Lung (tissue), 12 donors: ENCODE data around the gene IL16. TPM values are rescaled to one million over a fixed set of nuclear protein-coding genes. Genes with fewer than 3 reads are reported as not detected.
A peak's percentile ranks its signal among the peaks of the same experiment; 100 is the strongest.

Experiments
- ATAC-seq: fragments of 200-7000 bp; cut with Tn5 transposase; one replicate; pipeline ENCODE4 v1.9.1; 2020; ENCODE audit warnings: moderate number of reproducible peaks; ENCODE audit not compliant: insufficient read depth, low FRiP score
- DNase-seq, 3 donors: peaks; one replicate each; pipeline ENCODE4 v3.0.0-alpha.2; 2013 to 2017
- H3K27ac ChIP-seq, 2 donors: one replicate each; pipeline ENCODE4 v1.5.1; 2013; ENCODE audit warnings: mild to moderate bottlenecking in 2 of 2, moderate library complexity in 2 of 2, control low read depth in 1 of 2, inconsistent platforms in 1 of 2, low read depth in 1 of 2, low read length in 1 of 2
- H3K27me3 ChIP-seq, 3 donors: one replicate each; pipeline ENCODE4 v1.5.1; 2013; ENCODE audit warnings: low read length in 2 of 3; ENCODE audit not compliant: control insufficient read depth in 3 of 3, insufficient read depth in 3 of 3
- H3K36me3 ChIP-seq, 4 donors: one replicate each; pipeline ENCODE4 v1.5.1; 2013; ENCODE audit warnings: low read length in 4 of 4, mild to moderate bottlenecking in 1 of 4, moderate library complexity in 1 of 4; ENCODE audit not compliant: control insufficient read depth in 4 of 4, insufficient read depth in 4 of 4
- H3K4me1 ChIP-seq, 5 donors: one replicate each; pipeline ENCODE4 v1.5.1; 2013; ENCODE audit warnings: low read length in 5 of 5, mild to moderate bottlenecking in 2 of 5, moderate library complexity in 1 of 5; ENCODE audit not compliant: control insufficient read depth in 5 of 5, insufficient read depth in 5 of 5
- H3K4me3 ChIP-seq: one replicate; pipeline ENCODE4 v1.5.1; 2013; ENCODE audit warnings: mild to moderate bottlenecking, control low read depth, moderate library complexity
- H3K9ac ChIP-seq, 2 donors: one replicate each; pipeline ENCODE4 v1.5.1; 2013; ENCODE audit warnings: low read length in 2 of 2, control low read depth in 1 of 2; ENCODE audit not compliant: insufficient read depth in 1 of 2
- H3K9me3 ChIP-seq, 4 donors: one replicate each; pipeline ENCODE4 v1.5.1; 2013; ENCODE audit warnings: low read length in 3 of 4, mild to moderate bottlenecking in 1 of 4, moderate library complexity in 1 of 4; ENCODE audit not compliant: control insufficient read depth in 4 of 4, insufficient read depth in 3 of 4
- WGBS, 2 donors: extraction: QIAGEN DNeasy Blood & Tissue Kit; methylation state at CpG; one replicate each; pipeline ENCODE4 v1.1.7; 2013; 5-methylcytosine and 5-hydroxymethylcytosine counted together
- polyA plus RNA-seq, 2 donors: library from polyadenylated mRNA; stranded (reverse); fragments of 200-250 nt; gene quantifications; one replicate each; pipeline ENCODE4 v1.2.1, GENCODE V29; 2013
- total RNA-seq, 2 donors: library from RNA; depleted of rRNA in 1 of 2; stranded (reverse); fragments of >200 nt in 1 of 2; gene quantifications; one replicate each; pipeline ENCODE4 v1.2.1, GENCODE V29; 2014 to 2021
- TF ChIP-seq, protein P1 (sequence below): IDR thresholded peaks from 2 replicates; pipeline ENCODE4 v1.5.1; 2012; ENCODE audit warnings: mild to moderate bottlenecking; ENCODE audit errors: control extremely low read depth, extremely low read depth
- donor health status: control.
- donor health status: control.
- donor health status: Bipolar disorder and iron deficiency.
- donor health status: healthy.
- donor health status: DM: yes; HTN: yes; CAD: no.

The IL16 gene
- total and polyA plus RNA-seq, 4 donors: 18.8 to 45.4 (median 24.4) TPM

DNA sequence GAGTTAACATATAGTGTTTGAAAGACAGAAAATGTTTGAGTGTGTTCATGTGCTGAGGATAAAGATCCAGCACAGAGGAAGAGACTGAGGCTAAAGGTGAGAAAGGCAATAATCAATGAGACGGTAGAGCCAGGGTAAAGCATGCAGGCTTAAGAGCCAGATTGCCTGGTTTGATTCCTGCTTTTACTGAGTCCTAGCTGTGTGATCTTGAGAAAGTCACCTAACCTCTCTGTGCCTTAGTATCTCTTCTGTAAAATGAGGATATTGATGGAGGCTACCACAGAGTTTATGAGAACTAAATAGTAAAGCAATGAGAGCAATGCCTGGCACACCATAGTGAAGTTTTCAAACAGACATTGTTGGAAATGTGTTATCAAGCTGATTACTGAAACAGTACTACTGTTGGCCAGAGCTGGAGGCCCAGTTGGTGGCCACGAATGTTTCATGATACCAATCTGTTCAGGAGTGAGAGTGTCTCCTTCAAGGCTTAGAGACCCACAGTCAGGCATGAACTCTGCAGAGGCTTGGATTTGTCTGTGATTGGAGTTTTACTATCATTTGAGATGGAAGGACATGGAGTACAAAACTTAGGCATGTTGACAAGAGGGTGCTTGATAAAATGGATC lies 26.8 kb downstream of the IL16 start:
- no peak overlapping the region for H3K27ac ChIP-seq
- 85 to 89% methylated on average over 2 of the region's 2 CpGs for WGBS, 2 donors
- TF ChIP-seq, protein P1, sequence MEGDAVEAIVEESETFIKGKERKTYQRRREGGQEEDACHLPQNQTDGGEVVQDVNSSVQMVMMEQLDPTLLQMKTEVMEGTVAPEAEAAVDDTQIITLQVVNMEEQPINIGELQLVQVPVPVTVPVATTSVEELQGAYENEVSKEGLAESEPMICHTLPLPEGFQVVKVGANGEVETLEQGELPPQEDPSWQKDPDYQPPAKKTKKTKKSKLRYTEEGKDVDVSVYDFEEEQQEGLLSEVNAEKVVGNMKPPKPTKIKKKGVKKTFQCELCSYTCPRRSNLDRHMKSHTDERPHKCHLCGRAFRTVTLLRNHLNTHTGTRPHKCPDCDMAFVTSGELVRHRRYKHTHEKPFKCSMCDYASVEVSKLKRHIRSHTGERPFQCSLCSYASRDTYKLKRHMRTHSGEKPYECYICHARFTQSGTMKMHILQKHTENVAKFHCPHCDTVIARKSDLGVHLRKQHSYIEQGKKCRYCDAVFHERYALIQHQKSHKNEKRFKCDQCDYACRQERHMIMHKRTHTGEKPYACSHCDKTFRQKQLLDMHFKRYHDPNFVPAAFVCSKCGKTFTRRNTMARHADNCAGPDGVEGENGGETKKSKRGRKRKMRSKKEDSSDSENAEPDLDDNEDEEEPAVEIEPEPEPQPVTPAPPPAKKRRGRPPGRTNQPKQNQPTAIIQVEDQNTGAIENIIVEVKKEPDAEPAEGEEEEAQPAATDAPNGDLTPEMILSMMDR: no peak
- peaks cover 0 to 7% (median 0%) of the 10 kb centered on the region in 5 donors for H3K4me1 ChIP-seq
- no peaks in the 10 kb centered on the region for H3K9me3 ChIP-seq
- H3K27me3 ChIP-seq: no peaks in the 10 kb centered on the region
- no peak overlapping the region for H3K9ac ChIP-seq
- no peak overlapping the region for H3K4me3 ChIP-seq
- ATAC-seq (no peak), DNase-seq (no peak)
- H3K36me3 ChIP-seq: peaks cover 0 to 2% (median 0%) of the 10 kb centered on the region in 4 donors

DNA sequence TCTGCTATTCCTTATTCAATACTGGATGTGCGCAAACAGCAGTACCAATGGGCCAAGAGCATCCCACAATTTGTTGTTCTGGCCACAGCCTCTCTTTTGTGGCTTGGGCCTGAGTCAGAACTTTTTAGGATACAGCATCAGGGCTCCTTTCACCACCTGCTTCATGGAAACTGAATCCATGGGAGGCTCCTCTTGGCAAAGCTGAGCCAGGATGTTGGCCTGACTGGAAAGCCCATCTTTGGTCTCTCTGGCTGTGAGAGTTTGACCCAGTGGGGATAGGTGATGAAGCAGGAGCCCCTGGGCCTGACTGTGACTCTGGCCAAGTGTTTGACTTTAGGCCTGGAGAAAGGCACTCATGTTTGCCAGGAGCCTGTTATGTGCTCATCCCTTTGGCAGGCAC lies 27.6 kb downstream of the IL16 start:
- no peaks in the 10 kb centered on the region for H3K27me3 ChIP-seq
- peaks cover 0 to 2% (median 0%) of the 10 kb centered on the region in 4 donors for H3K36me3 ChIP-seq
- TF ChIP-seq, protein P1: no peak
- no peaks in the 10 kb centered on the region for H3K9me3 ChIP-seq
- H3K27ac ChIP-seq: peak overlapping the region in 1 of 2 donors; percentile 32
- DNase-seq (no peak), ATAC-seq (no peak)
- H3K9ac ChIP-seq: no peak overlapping the region
- no peak overlapping the region for H3K4me3 ChIP-seq
- peaks cover 0 to 7% (median 0%) of the 10 kb centered on the region in 5 donors for H3K4me1 ChIP-seq
- 95% methylated on average over 1 of the region's 1 CpG for WGBS, 2 donors

DNA sequence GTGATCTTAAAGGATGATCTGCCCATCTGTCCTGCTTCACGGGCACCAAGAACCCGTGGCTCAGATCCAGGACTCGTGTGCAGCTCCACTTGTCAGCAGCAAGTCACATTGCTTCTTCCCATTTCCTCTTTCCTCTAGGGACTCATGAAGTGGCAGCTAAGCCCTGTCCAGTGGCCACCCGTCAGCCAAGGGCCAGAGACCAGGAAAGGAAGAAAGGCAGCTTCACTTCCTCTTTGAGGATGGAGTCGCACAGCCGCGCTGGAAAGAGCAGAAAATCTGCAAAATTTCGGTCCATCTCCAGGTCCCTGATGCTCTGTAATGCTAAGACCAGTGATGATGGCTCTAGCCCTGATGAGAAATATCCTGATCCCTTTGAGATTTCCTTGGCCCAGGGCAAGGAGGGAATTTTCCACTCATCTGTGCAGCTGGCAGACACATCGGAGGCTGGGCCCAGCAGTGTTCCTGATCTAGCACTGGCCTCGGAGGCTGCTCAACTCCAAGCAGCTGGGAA lies 28.5 kb downstream of the IL16 start:
- peak overlapping the region; percentile 0 to 30 for H3K27ac ChIP-seq
- H3K9me3 ChIP-seq: no peaks in the 10 kb centered on the region
- no peaks in the 10 kb centered on the region for H3K27me3 ChIP-seq
- peaks cover 0 to 7% (median 5%) of the 10 kb centered on the region in 5 donors for H3K4me1 ChIP-seq
- no peak overlapping the region for H3K9ac ChIP-seq
- TF ChIP-seq, protein P1: no peak
- ATAC-seq: peak; percentile 49
- H3K4me3 ChIP-seq: no peak overlapping the region
- peaks cover 0 to 2% (median 0%) of the 10 kb centered on the region in 4 donors for H3K36me3 ChIP-seq
- peak in 1 of 3 donors; percentile 14 for DNase-seq
- whole genome bisulfite sequencing, 2 donors: 72 to 82% methylated on average over 10 of the region's 10 CpGs
